ENCODE measurements around the gene STARD8.

The STARD8 gene

GRCh38 chrX:68691921-68692320 lies 44.5 kb downstream of the STARD8 start:
- TF ChIP-seq CTCF (IDR thresholded peaks at IDR 0.05; ENCODE audit: low read length, missing control alignments): no peak
- DNase-seq (ENCODE audit: low read depth): no peak
- H3K4me3 ChIP-seq (replicated peaks; ENCODE audit: low read depth, low read length): no peak overlapping the region

GRCh38 chrX:68692651-68693050 lies 45.2 kb downstream of the STARD8 start:
- H3K4me3 ChIP-seq (replicated peaks; ENCODE audit: low read depth, low read length): no peak overlapping the region
- no peak for DNase-seq (ENCODE audit: low read depth)
- no peak for TF ChIP-seq CTCF (IDR thresholded peaks at IDR 0.05; ENCODE audit: low read length, missing control alignments)

GRCh38 chrX:68693481-68694434 lies 46.3 kb downstream of the STARD8 start:
- DNase-seq (ENCODE audit: low read depth): peak; percentile 65
- peak overlapping the region; percentile 59 for H3K4me3 ChIP-seq (replicated peaks; ENCODE audit: low read depth, low read length)

GRCh38 chrX:68694435-68695205 lies 47.2 kb downstream of the STARD8 start:
- DNase-seq (ENCODE audit: low read depth): peak; percentile 13
- H3K4me3 ChIP-seq (replicated peaks; ENCODE audit: low read depth, low read length): peak overlapping the region; percentile 59
- no peak for TF ChIP-seq CTCF (IDR thresholded peaks at IDR 0.05; ENCODE audit: low read length, missing control alignments)

More at GRCh38 chrX:68693481-68694434, 46.3 kb downstream of the STARD8 start:
- no peak for TF ChIP-seq CTCF (IDR thresholded peaks at IDR 0.05; ENCODE audit: low read length, missing control alignments)

GRCh38 chrX:68695206-68695845 lies 47.9 kb downstream of the STARD8 start:
- H3K4me3 ChIP-seq (replicated peaks; ENCODE audit: low read depth, low read length): no peak overlapping the region
- DNase-seq (ENCODE audit: low read depth): no peak
- no peak for TF ChIP-seq CTCF (IDR thresholded peaks at IDR 0.05; ENCODE audit: low read length, missing control alignments)

- TF ChIP-seq CTCF (IDR thresholded peaks at IDR 0.05; ENCODE audit: low read length, missing control alignments): no peak
- H3K4me3 ChIP-seq (replicated peaks; ENCODE audit: low read depth, low read length): no peak overlapping the region
- no peak for DNase-seq (ENCODE audit: low read depth)
Observed at GRCh38 chrX:68696267-68696990, 49.0 kb downstream of the STARD8 start.

Measured in fibroblast of pulmonary artery (primary cell).